Left forelimb (tissue), 1 donor: ENCODE results near the gene PCSK6.
A peak's percentile ranks its signal among the peaks of the same experiment; 100 is the strongest.

ENCODE experiments used
- DNase-seq: peaks from one replicate; pipeline ENCODE4 v3.0.0-alpha.2; 2018; ENCODE audit warnings: low spot score

The PCSK6 gene

GRCh38 chr15:101326462-101327146 lies 162.9 kb downstream of the PCSK6 start:
- DNase-seq: no peak

DNA sequence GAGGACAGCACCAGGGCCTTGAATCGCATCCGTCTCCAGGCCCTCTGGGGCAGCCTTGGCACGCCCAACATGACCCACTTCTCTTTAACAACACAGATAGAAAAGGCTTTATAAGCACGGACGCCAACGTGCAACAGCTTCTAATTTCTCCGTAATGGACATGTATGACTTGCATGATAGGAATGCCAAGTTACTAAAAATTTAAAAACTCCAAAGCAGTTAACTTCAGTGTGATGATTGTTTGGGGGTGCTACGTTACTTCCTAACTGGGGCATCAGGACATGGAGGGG lies 163.5 kb downstream of the PCSK6 start:
- DNase-seq: no peak

- no peak for DNase-seq
Measured at GRCh38 chr15:101325263-101326025, 164.1 kb downstream of the PCSK6 start.

DNA sequence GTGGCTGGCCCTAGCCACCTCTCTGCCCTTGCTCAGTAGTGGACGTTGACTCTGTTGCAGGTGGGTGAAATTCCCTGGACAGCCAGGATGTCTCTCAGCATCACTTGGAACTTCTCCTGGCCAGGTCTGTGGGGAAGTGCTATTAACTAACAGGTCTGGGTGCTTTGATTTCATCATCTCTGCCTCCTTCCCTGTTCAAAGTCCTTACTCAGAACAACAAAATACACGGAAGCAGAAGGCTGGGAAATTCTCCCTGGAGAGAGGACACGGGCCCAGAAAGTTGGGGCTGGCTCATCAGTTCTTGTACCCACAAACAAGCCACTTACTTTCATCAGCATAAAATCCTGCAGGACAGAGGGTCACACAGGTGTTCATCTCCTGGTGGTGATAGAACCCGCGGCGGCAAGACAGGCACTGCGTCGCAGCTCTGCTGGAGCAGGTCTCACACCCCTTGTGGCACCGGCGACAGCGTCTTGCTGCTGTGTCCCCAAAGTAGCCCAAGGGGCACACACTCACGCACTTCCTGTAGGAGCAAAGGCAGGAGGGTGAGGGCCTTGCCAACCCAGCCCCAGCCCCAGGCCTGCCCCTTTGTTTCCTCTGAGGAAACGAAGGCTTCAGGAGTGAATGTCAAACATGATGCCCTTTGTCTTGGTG lies 164.9 kb downstream of the PCSK6 start:
- DNase-seq: peak; percentile 33

DNA sequence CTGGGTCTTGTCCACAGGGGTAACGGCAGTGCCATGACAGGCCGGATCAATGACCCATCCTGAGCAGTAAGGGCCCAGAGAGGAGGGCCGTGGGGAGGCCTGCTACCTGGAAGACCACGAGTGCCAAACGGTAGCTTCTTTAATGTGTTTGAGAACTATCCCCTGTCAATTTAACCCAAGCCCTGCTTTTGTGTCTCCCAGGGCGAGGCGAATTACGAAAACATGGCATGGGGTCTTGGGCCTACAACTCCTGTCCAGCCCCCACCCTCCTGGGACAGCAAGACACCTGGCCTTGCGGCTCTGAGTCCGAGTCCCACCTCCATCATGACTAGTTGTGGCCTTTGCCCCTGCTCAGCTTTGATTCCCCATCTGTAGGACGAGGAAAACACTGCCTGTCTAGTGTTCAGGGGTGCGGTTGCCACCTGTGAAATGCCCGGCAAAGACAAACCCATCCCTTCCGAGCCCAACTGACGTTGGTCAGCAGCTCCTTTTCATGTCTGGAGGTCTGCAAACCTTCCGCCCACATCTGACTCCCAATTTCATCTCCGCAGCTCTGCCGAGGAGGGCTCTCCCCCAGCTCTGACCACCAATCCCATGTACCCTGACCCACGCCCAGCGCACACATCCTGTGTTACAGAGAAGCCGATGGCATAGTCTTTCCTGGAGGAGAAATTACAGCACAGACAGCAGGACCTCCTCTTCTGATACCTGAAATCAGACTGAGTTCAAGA lies 165.5 kb downstream of the PCSK6 start:
- peak; percentile 58 for DNase-seq

DNA sequence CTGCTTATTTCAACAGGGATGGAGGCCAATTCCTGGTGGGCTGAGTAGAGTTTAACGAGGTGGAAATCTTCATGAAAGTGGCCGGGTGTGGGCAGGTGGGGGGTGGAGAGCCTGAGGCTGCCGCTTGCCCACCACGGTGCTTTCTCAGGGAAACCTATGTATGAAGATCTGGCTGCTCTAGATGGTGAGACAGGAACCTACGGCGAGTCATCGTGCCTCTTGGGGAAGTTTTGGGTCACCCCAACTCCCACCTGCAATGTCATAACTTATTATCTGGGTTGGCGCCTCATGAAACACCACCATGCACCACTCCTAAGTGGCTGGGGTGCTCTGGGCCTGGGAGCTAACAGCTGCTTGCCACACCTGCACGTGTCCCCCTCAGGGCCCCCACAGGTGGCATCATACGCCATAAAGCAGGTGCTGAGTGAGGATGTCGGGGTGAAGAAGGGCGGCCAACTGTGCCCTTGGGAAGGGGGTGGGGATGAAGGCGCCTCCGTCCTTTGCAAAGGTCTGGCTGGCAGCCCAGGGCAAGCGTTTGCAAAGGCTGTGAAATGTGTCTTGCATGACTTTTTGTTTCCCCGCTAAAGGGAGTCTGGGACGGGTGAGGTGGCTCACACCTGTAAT lies 166.5 kb downstream of the PCSK6 start:
- DNase-seq: no peak

DNA sequence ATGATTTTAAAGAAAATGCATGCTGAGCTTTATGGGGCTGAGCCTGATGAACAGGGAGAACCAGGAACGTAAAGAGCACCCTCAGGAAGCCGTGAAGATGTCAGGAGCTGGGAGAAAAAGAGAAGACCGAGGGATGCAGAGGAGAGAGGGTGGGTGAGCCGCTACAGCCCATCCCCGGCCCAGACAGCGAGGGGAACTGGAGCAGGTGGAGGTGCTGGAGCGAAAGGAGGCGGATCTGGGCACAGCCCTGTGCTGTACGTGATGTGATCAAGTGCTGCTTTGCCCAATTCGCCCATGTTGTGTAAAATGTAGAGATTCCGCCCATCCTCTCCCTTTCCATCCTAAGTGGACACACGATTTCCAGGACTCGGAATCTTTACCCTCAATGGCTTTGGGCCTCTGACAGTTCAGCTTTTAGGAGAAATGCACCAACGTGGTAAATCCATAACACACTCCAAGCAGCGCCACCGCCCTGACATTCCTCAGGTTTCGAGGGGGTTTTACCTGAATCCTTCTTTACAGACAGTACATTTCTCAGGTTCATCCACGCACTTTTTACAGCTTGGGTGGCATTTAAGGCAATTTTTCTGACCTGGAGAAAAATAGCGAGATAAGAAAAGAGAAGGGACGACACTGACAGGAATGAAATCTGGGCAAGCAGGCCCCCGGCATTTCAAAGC lies 167.4 kb downstream of the PCSK6 start:
- no peak for DNase-seq

DNA sequence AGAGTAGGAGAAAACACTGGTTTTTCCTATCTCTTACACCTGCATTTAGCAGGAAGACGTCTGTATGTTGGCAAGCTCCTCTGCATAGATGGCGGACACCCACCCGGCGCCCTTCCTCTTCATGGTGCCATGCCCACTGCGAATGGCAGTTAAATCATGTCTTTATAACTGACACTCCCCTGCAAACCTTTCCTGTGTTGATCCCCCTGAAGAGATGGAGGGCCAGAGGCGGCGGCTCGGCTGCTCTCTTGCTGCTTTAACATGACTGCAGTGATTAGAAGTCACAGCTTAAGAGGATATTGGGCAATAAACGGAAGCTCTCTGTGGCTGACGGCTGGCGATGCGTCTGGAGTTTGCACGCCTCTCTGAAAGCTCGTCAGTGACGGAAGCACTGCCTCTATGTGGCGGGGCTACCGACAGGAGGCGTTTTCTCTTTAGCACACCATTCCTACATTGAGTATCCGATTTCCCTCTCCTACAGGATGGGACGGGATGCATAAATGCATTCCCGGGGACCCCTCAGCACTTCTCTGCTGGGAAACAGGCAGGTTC lies 168.9 kb downstream of the PCSK6 start:
- no peak for DNase-seq

DNA sequence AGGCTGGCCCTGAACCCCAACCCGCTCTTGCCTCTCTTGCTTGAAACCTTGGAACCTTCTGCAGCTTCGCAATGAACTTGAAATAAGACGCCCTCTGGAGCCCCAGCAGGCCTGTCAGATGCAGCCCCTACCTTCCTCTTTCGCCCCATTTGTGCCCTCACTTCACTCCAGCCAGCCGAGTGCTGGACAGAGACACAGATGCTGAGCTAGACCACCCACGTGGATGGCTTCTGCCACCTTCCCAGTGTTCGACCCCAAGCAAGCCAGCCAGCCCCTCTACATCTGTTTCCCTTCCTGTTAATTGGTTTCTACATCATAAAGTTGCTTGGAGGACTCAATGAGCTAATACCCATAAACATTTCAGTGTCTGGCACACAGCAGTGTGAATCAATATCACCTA lies 170.7 kb downstream of the PCSK6 start:
- peak; percentile 33 for DNase-seq

- peak; percentile 34 for DNase-seq
Measured at GRCh38 chr15:101318147-101318819, 171.2 kb downstream of the PCSK6 start.

DNA sequence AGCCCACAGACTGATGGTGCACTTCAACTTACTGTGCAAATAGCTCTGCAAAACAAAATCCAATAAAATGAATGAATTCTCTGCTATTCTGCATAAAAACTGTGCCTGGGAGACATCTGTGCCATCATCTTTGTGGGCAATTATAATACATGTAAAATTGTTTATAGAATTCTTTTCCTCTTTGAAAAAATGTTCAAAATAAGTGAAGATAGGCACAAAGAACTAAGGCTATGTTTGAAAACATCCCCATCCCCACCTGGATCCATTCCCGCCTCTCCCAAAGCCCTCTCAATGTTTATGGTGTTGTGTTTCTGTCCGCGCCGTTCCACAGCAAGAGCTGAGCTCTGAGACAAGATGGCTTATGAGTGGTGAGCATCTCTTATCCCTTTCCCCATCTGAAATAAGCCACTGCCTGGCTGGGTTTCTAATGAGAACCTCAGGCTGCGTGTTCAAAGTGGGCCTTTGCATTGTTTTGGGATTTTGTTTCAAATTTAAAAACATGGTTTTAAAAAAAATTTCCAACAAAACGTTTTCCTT lies 172.1 kb downstream of the PCSK6 start:
- DNase-seq: no peak

DNA sequence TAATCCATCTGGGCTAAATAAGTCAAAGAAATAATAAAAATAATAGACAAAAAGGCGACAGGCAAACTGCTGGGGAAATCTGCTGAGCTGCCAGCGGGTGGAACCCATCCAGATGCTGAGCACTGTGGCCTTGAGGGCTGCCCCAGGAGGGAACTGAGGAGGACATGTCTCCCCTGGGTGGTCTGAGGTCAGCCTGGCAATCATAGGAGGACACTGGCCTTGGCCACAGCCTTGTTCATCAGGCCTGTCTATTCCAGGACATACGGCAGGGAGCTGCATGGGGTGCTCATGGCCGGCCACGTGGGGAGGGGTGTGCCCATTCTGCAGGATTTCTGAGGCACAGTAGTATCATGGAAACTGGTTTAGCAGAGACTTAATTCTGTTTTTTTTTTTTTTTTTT lies 173.0 kb downstream of the PCSK6 start:
- DNase-seq: no peak

GRCh38 chr15:101315736-101316135 lies 173.8 kb downstream of the PCSK6 start:
- DNase-seq: no peak

DNA sequence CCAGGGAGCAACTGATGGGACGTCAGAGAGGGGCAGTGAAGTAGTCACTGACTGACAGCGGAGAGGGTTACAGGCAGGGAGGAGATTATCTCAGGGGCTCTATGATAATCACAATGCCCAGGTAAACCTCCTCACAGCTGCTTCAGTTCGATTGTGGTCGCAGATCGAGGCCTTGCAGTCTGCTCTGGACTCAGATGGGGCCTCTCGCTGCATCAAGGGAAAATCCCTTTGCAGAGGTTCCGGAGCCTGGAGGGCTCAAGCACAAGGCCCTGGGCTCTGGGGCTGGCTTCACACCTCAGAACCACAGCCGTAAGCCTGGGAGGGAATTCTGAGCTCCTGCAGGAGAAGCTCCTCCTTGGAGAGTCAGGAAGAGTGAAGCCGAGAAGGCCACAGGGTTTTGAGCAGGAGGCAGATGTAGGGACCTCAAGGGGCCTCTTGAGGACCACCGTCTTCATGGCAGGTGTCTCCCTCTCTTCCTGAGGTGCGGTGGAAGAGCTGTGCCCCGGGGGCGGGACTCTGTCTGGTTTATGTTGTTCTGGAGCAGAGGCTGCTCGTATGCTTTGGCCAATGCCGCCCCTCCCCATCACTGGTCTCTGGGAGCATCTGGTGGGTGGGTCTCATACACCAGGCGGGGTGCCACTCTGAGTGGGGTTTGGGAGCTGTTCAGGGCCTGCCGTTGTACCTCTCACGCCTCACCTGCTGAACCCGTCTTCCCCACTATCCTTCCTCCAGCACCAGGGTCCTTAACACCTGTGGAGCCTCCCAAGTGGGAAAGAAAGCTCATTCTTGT lies 175.0 kb downstream of the PCSK6 start:
- peak; percentile 53 for DNase-seq

DNA sequence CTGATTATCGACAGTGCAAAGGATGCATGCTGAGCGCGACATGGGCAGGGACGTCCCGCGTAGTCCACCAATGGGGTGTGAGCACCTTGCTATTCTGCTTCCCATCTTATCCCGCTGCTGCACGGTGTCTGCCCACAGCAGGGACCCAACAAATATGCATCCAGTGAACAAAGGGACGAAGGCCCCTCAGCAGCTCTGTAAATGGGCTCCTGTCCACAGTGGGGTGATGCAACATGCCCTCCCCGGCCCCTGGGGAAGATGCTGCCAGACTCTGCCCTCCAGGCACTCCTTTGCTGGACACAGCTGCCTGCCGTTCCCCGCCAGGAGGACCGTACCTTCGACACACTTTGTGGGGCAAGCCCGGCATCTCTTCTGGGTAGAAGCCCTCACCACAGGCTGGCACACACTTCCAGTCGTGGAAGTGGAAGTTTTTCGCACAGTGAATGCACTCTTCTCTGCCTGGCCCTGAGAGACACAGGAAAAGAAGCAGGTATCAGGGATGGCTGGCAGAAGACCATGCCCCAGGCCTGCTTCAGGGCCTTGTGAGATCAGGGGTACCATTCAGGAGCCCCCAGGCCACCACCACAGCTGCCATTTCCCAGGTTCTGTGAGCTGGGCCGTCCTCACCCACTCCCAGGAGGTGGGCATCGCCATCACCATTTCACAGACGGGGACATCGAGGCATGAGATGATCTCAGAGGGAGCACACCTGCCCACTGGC lies 176.3 kb downstream of the PCSK6 start:
- DNase-seq: peak; percentile 48

GRCh38 chr15:101310508-101310907 lies 179.0 kb downstream of the PCSK6 start:
- DNase-seq: peak; percentile 53

- peak; percentile 34 for DNase-seq
Measured at GRCh38 chr15:101310161-101310480, 179.4 kb downstream of the PCSK6 start.

DNA sequence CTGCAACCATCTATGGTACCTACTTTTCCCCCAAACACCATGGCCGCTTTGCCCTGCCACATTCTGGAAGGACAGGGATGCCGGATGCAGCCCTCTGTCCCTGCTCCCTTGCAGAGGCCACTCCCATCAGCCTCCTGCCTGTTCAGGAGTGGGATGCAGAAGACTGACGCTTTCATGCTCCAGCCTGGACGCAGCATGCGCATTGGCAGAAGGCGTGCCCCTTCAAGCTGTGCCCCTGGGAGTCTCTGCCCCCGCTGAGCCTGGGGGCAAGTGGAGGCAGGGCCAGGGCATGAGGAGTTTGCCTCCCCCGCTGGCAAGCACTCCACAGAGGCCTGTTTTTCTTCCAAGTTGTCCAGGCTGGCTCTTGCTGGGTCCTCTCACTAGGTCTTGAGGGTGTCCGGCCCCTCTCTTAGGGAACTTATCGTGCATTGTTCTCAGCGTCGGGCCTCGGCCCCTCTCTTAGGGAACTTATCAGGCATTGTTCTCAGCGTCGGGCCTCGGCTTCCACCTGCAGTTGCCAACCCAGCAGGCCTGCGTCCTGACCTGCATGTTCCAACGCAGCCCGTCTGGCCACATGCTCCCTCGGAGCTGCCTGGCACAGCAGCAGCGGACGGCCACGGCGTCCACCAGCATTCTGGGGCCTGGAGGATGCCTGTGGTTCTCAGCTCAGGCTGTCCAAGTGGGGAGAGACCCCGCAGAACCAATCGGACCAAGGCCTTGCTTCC lies 179.9 kb downstream of the PCSK6 start:
- peak; percentile 53 for DNase-seq
